Esophagus (tissue), 2 donors: Measurements from ENCODE around the gene SLCO4C1. TPM values are rescaled to one million over a fixed set of nuclear protein-coding genes. Genes with fewer than 3 reads are reported as not detected.

Source experiments
- polyA plus RNA-seq, 2 donors: library from polyadenylated mRNA; stranded (reverse); fragments of 200-250 nt; gene quantifications; one replicate each; pipeline ENCODE4 v1.2.3, GENCODE V29; 2013
- donor health status: healthy with polysubstance abuse.
- donor health status: Bipolar disorder and iron deficiency.

SLCO4C1 gene
- polyA plus RNA-seq, 2 donors: 0.04 TPM; not detected in 1

Other genes with a start within 250 kb of the SLCO4C1 start
- under 1 TPM in 1 of 2 donors, not detected in 1; 0.39 TPM for gene SLCO6A1, start 202.7 kb upstream of the SLCO4C1 start, polyA plus RNA-seq